GM12891 (cell line): ENCODE data around the gene ZNF800.

ENCODE experiments used
- POLR2A ChIP-seq: IDR thresholded peaks from 2 replicates; pipeline ENCODE4 v1.6.1; 2011; ENCODE audit warnings: low read depth, low read length, control low read depth
- POLR2AphosphoS5 ChIP-seq: IDR thresholded peaks from 2 replicates; pipeline ENCODE4 v1.6.1; 2011; ENCODE audit warnings: low read depth, low read length, control low read depth
- SPI1 ChIP-seq: IDR thresholded peaks from 2 replicates; pipeline ENCODE4 v1.6.1; 2011; ENCODE audit warnings: low read depth, low read length, control low read depth

GRCh38 chr7:127387974-127388373 lies 4.5 kb downstream of the ZNF800 start:
- no peak for TF ChIP-seq POLR2AphosphoS5
- no peak for TF ChIP-seq POLR2A
- TF ChIP-seq SPI1, result no peak
